NCI-H69 (cell line): ENCODE results near the gene TP63.
A peak's percentile ranks its signal among the peaks of the same experiment; 100 is the strongest.

Experiments
- DNase-seq: peaks from one replicate; lab custom pipeline; 2025; lab: John Stamatoyannopoulos, UW

The TP63 gene

GRCh38 chr3:189936201-189936945, 305.2 kb downstream of the TP63 start:
- DNase-seq: peak; percentile 69

GRCh38 chr3:189937302-189938127, 306.3 kb downstream of the TP63 start:
- peak; percentile 99 for DNase-seq

- DNase-seq: peak; percentile 100
Observed at GRCh38 chr3:189941125-189941524, 309.9 kb downstream of the TP63 start.

GRCh38 chr3:189941679-189942078, 310.5 kb downstream of the TP63 start:
- DNase-seq: peak; percentile 99

GRCh38 chr3:189942948-189943347, 311.8 kb downstream of the TP63 start:
- DNase-seq: peak; percentile 44

- DNase-seq: no peak
Observed at GRCh38 chr3:189944285-189945145, 313.3 kb downstream of the TP63 start.

GRCh38 chr3:189945935-189946709, 314.9 kb downstream of the TP63 start:
- no peak for DNase-seq
